Ovary (tissue), 9 donors: ENCODE results near the gene ETV3L. TPM values are rescaled to one million over a fixed set of nuclear protein-coding genes. Genes with fewer than 3 reads are reported as not detected.

Experiments
- DNase-seq, 5 donors: peaks; one replicate each; pipeline ENCODE4 v3.0.0-alpha.2; 2019 to 2020
- H3K27ac ChIP-seq, 2 donors: fragments of 200-600 bp; one replicate each; pipeline versions ENCODE4 v1.5.1 to v1.8.0; 2019 to 2022
- H3K27me3 ChIP-seq: fragments of 200-600 bp; one replicate; pipeline ENCODE4 v1.8.0; 2022
- H3K36me3 ChIP-seq: fragments of 200-600 bp; sonication (generic); one replicate; pipeline ENCODE4 v1.5.1; 2019
- H3K4me1 ChIP-seq: one replicate; pipeline ENCODE4 v1.8.1; 2013; ENCODE audit warnings: mild to moderate bottlenecking, moderate library complexity; ENCODE audit not compliant: insufficient read depth
- H3K4me3 ChIP-seq: fragments of 200-600 bp; sonication (generic); one replicate; pipeline ENCODE4 v1.5.1; 2017
- H3K9me3 ChIP-seq, 2 donors: fragments of 200-600 bp in 1 of 2; sonication (generic) in 1 of 2; one replicate each; pipeline versions ENCODE4 v1.5.1 to v1.8.1; 2013 to 2019; ENCODE audit warnings: mild to moderate bottlenecking in 1 of 2, moderate library complexity in 1 of 2
- EP300 ChIP-seq: sonication (generic); formaldehyde crosslinking; IDR thresholded peaks from one replicate; pipeline ENCODE4 v1.6.1; 2017; ENCODE audit warnings: antibody characterized with exemption
- POLR2A ChIP-seq: fragments of 450-650 bp; IDR thresholded peaks from one replicate; pipeline ENCODE4 v1.6.1; 2017; ENCODE audit warnings: antibody characterized with exemption, mild to moderate bottlenecking, moderate library complexity
- WGBS, 3 donors: extraction: QIAGEN DNeasy Blood & Tissue Kit in 1 of 3; methylation state at CpG; one replicate each; pipeline versions ENCODE4 v1.1.5 to v1.1.7; 2013 to 2017; 5-methylcytosine and 5-hydroxymethylcytosine counted together
- intact Hi-C, 4 donors: fragments of 100-400 bp; cut with DNase I; formaldehyde crosslinking; loops; one replicate each; pipeline versions ENCODE4 v1.11.0 to v1.15.1; 2022 to 2023
- polyA plus RNA-seq, 2 donors: library from polyadenylated mRNA; stranded (reverse); fragments of 200-250 nt in 1 of 2; fragments of 350-450 nt in 1 of 2; fragmentation: Illumina TruSeq in 1 of 2; extraction: RNeasy Lipid Tissue Mini Kit (QIAGEN cat#74804) in 1 of 2; gene quantifications; one replicate each; pipeline ENCODE4 v1.2.3, GENCODE V29; 2013 to 2014
- total RNA-seq, 7 donors: library from RNA; depleted of rRNA in 2 of 7; stranded (reverse); fragments of >200 nt in 2 of 7; fragmentation: NEBNext Ultra II Directional in 3 of 7; extraction: Animal tissue kit (Norgen Biotek cat#: 25700) in 3 of 7; gene quantifications; one replicate each; pipeline versions ENCODE4 v1.1.0 to v1.2.4, GENCODE V29; 2016 to 2023
- TF ChIP-seq, protein P1 (sequence below), 3 donors: fragments of 450-650 bp in 2 of 3; fragments of 200-600 bp in 1 of 3; IDR thresholded peaks; one replicate each; pipeline versions ENCODE4 v1.5.1 to v1.8.0; 2016 to 2022; ENCODE audit warnings: antibody characterized with exemption in 3 of 3, mild to moderate bottlenecking in 1 of 3
- donor health status: DM: no; HTN: no; CAD: no; lungs with moderate emphysema.
- donor health status: DM: no; HTN: no; CAD: no.
- donor health status: Bipolar disorder and iron deficiency.
- donor health status: DM: yes; HTN: yes; CAD: no.
- donor health status: DM: no; HTN: no; CAD: no.
- donor health status: DM: yes; HTN: yes; CAD: no.

The ETV3L gene
- total and polyA plus RNA-seq, 9 donors: not detected

GRCh38 chr1:157111396-157112165 is 12.0 kb upstream of the ETV3L start:
- intact Hi-C loops: no loop called here
- Histone ChIP-seq H3K27me3 (no peaks in the 10 kb centered on the region), H3K4me1 (no peaks in the 10 kb centered on the region), H3K36me3 (no peaks in the 10 kb centered on the region), H3K27ac (no peak overlapping the region), H3K9me3 (no peaks in the 10 kb centered on the region), H3K4me3 (no peak overlapping the region)
- TF ChIP-seq EP300 (no peak), POLR2A (no peak)
- TF ChIP-seq, protein P1, sequence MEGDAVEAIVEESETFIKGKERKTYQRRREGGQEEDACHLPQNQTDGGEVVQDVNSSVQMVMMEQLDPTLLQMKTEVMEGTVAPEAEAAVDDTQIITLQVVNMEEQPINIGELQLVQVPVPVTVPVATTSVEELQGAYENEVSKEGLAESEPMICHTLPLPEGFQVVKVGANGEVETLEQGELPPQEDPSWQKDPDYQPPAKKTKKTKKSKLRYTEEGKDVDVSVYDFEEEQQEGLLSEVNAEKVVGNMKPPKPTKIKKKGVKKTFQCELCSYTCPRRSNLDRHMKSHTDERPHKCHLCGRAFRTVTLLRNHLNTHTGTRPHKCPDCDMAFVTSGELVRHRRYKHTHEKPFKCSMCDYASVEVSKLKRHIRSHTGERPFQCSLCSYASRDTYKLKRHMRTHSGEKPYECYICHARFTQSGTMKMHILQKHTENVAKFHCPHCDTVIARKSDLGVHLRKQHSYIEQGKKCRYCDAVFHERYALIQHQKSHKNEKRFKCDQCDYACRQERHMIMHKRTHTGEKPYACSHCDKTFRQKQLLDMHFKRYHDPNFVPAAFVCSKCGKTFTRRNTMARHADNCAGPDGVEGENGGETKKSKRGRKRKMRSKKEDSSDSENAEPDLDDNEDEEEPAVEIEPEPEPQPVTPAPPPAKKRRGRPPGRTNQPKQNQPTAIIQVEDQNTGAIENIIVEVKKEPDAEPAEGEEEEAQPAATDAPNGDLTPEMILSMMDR (IDR thresholded peaks at IDR 0.05): no peak
- no peak for DNase-seq
- 38 to 47% (median 41%) methylated on average over 19 of the region's 19 CpGs for WGBS, 3 donors

- no peaks in the 10 kb centered on the region for H3K36me3 ChIP-seq
- H3K27me3 ChIP-seq: no peaks in the 10 kb centered on the region
- no peak overlapping the region for H3K4me3 ChIP-seq
- 82 to 93% (median 85%) methylated on average over 3 of the region's 3 CpGs for whole genome bisulfite sequencing, 3 donors
- intact Hi-C loops: no loop called here
- no peak overlapping the region for H3K27ac ChIP-seq
- no peak for DNase-seq
- no peaks in the 10 kb centered on the region for H3K4me1 ChIP-seq
- TF ChIP-seq, protein P1 (IDR thresholded peaks at IDR 0.05): no peak
- TF ChIP-seq EP300 (no peak), POLR2A (no peak)
- no peaks in the 10 kb centered on the region for H3K9me3 ChIP-seq
Observed at GRCh38 chr1:157110686-157111085, 11.1 kb upstream of the ETV3L start.

GRCh38 chr1:157110003-157110402 is 10.4 kb upstream of the ETV3L start:
- H3K27me3 ChIP-seq: no peaks in the 10 kb centered on the region
- TF ChIP-seq, protein P1 (IDR thresholded peaks at IDR 0.05): no peak
- TF ChIP-seq POLR2A (no peak), EP300 (no peak)
- WGBS, 3 donors: 59 to 68% (median 66%) methylated on average over 6 of the region's 6 CpGs
- H3K4me3 ChIP-seq: no peak overlapping the region
- H3K9me3 ChIP-seq: no peaks in the 10 kb centered on the region
- H3K4me1 ChIP-seq: no peaks in the 10 kb centered on the region
- H3K27ac ChIP-seq: no peak overlapping the region
- intact Hi-C loops: no loop called here
- no peak for DNase-seq
- no peaks in the 10 kb centered on the region for H3K36me3 ChIP-seq

GRCh38 chr1:157108448-157108847 is 8.8 kb upstream of the ETV3L start:
- H3K27ac ChIP-seq: no peak overlapping the region
- H3K27me3 ChIP-seq: no peaks in the 10 kb centered on the region
- 51 to 61% (median 57%) methylated on average over 6 of the region's 6 CpGs for WGBS, 3 donors
- no peak overlapping the region for H3K4me3 ChIP-seq
- DNase-seq: no peak
- H3K4me1 ChIP-seq: no peaks in the 10 kb centered on the region
- TF ChIP-seq POLR2A (no peak), EP300 (no peak)
- TF ChIP-seq, protein P1 (IDR thresholded peaks at IDR 0.05): no peak
- no peaks in the 10 kb centered on the region for H3K9me3 ChIP-seq
- H3K36me3 ChIP-seq: no peaks in the 10 kb centered on the region
- intact Hi-C loops: no loop called here
